ENCODE measurements around the gene ADCYAP1R1.

DNA sequence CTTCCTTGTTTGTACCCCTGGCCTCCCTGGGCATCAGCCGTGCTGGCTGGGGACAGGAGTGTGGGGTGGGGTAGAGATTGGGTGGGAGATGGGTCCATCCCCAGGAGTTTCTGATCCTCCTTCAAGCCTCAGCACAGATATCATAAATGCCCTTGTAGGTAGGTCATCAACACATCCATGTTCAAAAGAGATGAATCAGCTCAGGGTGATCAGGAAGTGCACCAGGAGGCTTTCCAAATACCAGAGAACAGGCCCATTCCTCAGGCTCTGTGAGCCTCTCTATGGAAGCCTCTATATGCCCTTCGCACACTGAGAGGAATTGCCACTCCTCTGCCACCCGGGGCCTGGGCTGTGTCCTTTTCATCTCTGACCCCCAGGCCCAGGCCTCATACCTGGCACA lies 31.9 kb upstream of the ADCYAP1R1 start:
- no peak for TF ChIP-seq POLR2A (IDR thresholded peaks at IDR 0.05)
- TF ChIP-seq, protein P1, sequence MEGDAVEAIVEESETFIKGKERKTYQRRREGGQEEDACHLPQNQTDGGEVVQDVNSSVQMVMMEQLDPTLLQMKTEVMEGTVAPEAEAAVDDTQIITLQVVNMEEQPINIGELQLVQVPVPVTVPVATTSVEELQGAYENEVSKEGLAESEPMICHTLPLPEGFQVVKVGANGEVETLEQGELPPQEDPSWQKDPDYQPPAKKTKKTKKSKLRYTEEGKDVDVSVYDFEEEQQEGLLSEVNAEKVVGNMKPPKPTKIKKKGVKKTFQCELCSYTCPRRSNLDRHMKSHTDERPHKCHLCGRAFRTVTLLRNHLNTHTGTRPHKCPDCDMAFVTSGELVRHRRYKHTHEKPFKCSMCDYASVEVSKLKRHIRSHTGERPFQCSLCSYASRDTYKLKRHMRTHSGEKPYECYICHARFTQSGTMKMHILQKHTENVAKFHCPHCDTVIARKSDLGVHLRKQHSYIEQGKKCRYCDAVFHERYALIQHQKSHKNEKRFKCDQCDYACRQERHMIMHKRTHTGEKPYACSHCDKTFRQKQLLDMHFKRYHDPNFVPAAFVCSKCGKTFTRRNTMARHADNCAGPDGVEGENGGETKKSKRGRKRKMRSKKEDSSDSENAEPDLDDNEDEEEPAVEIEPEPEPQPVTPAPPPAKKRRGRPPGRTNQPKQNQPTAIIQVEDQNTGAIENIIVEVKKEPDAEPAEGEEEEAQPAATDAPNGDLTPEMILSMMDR (IDR thresholded peaks at IDR 0.05), result no peak
